ENCODE results near the gene EXOC3L1. TPM values are rescaled to one million over a fixed set of nuclear protein-coding genes. Genes with fewer than 3 reads are reported as not detected.

EXOC3L1 gene
- total and polyA plus RNA-seq, 2 of the 4 experiments (the other 2 are of a cell fraction) = not detected

GRCh38 chr16:67206838-67207248, 16.9 kb upstream of the EXOC3L1 start:
- Histone ChIP-seq H3K9ac (ENCODE audit: low read depth, low read length) (no peak overlapping the region), H3K4me3 (ENCODE audit: insufficient read depth, low read depth, low read length) (no peak overlapping the region), H3K18ac (ENCODE audit: low read depth, low read length) (no peak overlapping the region), H2BK15ac (ENCODE audit: low read depth, low read length) (no peak overlapping the region), H4K20me1 (ENCODE audit: insufficient read depth, low read length) (0 out of 2 replicates have a peak, but pooled peaks cover 6% of the 10 kb centered on the region), H2BK5ac (ENCODE audit: low read depth, low read length, poor library complexity, severe bottlenecking) (no peak overlapping the region), H3K27me3 (ENCODE audit: control insufficient read depth, insufficient read depth, low read length) (no peaks in the 10 kb centered on the region), H3K79me1 (ENCODE audit: low read depth in 1 of 2, low read length in 2 of 2) (peaks cover 0 to 9% of the 10 kb centered on the region in 2 experiments; a peak in 1 of 4 replicates), H2AK5ac (ENCODE audit: low read depth, low read length) (peak overlapping the region; percentile 35; the same call in 1 of the 2 replicates), H3K27ac (ENCODE audit: insufficient read depth, low read length) (no peak overlapping the region), H4K8ac (ENCODE audit: low read depth in 2 of 2, low read length in 2 of 2) (no peak overlapping the region), H3K23ac (ENCODE audit: low read depth, low read length) (no peak overlapping the region), H3K14ac (replicated peaks; ENCODE audit: low read depth, low read length) (no peak overlapping the region), H3K36me3 (ENCODE audit: control insufficient read depth, insufficient read depth, low read length) (peaks cover 18% of the 10 kb centered on the region), H3K4me2 (ENCODE audit: low read depth, low read length) (no peak overlapping the region), H2BK20ac (ENCODE audit: low read depth, low read length) (no peak overlapping the region), H3K9me3 (ENCODE audit: control insufficient read depth, insufficient read depth, low read length) (no peaks in the 10 kb centered on the region), H2BK120ac (ENCODE audit: low read depth, low read length) (no peak overlapping the region), H3K4me1 (ENCODE audit: control insufficient read depth, insufficient read depth, low read length) (peaks cover 8% of the 10 kb centered on the region), H4K5ac (ENCODE audit: low read depth, low read length) (no peak overlapping the region), H3K56ac (ENCODE audit: extremely low read depth, insufficient read depth, low read length) (no peak overlapping the region), H4K91ac (ENCODE audit: insufficient read depth, low read depth, low read length) (no peak overlapping the region), H2AK9ac (replicated peaks; ENCODE audit: low read depth, low read length, poor library complexity) (peak overlapping the region; percentile 85), H3K9me1 (ENCODE audit: insufficient read depth, low read length) (peaks cover 20% of the 10 kb centered on the region), H2AFZ (replicated peaks; ENCODE audit: low read length, poor library complexity) (peak overlapping the region; percentile 51), H3K4ac (ENCODE audit: low read depth, low read length) (no peak overlapping the region; the same call in 1 of the 2 replicates)
- DNase-seq (no peak), ATAC-seq (ENCODE audit: low read depth) (no peak)
- dilution Hi-C loops (cut with HindIII; ENCODE audit: low sequenced_read_pairs, unreplicated experiment) (no loop called here), intact Hi-C loops (cut with micrococcal nuclease) (no loop called here), in situ Hi-C loops (cut with MboI; ENCODE audit: low sequenced_read_pairs) (no loop called here)
- TF ChIP-seq FOS (IDR thresholded peaks at IDR 0.05; ENCODE audit: low read depth, low read length) (no peak), ELK1 (IDR thresholded peaks at IDR 0.05; ENCODE audit: borderline replicate concordance, low read depth, low read length) (no peak), CEBPB (IDR thresholded peaks at IDR 0.05; ENCODE audit: low read depth, low read length) (no peak), MAFK (IDR thresholded peaks at IDR 0.05; ENCODE audit: low read depth, low read length) (no peak), MXI1 (IDR thresholded peaks at IDR 0.05; ENCODE audit: borderline replicate concordance, low read depth, low read length) (no peak), RAD21 (IDR thresholded peaks at IDR 0.05; ENCODE audit: low read length) (no peak), SMC3 (IDR thresholded peaks at IDR 0.05; ENCODE audit: low read depth, low read length) (no peak), POLR2A (IDR thresholded peaks at IDR 0.05; ENCODE audit: low read depth, low read length) (no peak), CHD1 (IDR thresholded peaks at IDR 0.05; ENCODE audit: low read depth, low read length) (no peak), RCOR1 (IDR thresholded peaks at IDR 0.05; ENCODE audit: insufficient replicate concordance, low read length) (no peak), CTCF (conservative IDR thresholded peaks at IDR 0.05; ENCODE audit: low read depth, low read length) (no peak), BHLHE40 (IDR thresholded peaks at IDR 0.05; ENCODE audit: low read depth, low read length) (no peak)
- 100% methylated on average over 1 of the region's 3 CpGs; no CpG with 5 or more reads in 1 of the 2 experiments for whole genome bisulfite sequencing, 2 experiments (ENCODE audit: extremely low coverage in 2 of 2, insufficient read length in 1 of 2)
- BruUV-seq (replicated peaks) = no TSS peak
- ChIA-PET POLR2A (ENCODE audit: unreplicated experiment) (no interaction called here), CTCF (no interaction called here)
